Naive B cell (primary cell): ENCODE results near the gene ZSCAN25. TPM values are rescaled to one million over a fixed set of nuclear protein-coding genes. Genes with fewer than 3 reads are reported as not detected.
A peak's percentile ranks its signal among the peaks of the same experiment; 100 is the strongest.
"Not testable (repeated sequence)": the region's sequence is repeated elsewhere in the genome, so short reads cannot be mapped to it uniquely, and the experiment has no call there.

Experiments
- ATAC-seq, 2 donors: fragments of 150-1000 bp; cut with Tn5 transposase; 2 replicates each; pipeline ENCODE4 v1.10.0; 2021; ENCODE audit warnings: low read depth in 2 of 2, mild to moderate bottlenecking in 2 of 2, moderate library complexity in 2 of 2
- DNase-seq: peaks from one replicate; pipeline ENCODE4 v3.0.0; 2022
- H3K27ac Mint-ChIP-seq, 6 donors: one replicate each; pipeline ENCODE4 v1.8.0; 2020 to 2022; ENCODE audit warnings: mild to moderate bottlenecking in 6 of 6, mixed read lengths in 6 of 6, moderate library complexity in 5 of 6, inconsistent platforms in 2 of 6
- H3K27me3 Mint-ChIP-seq, 3 donors: one replicate each; pipeline ENCODE4 v1.8.0; 2021 to 2022; ENCODE audit warnings: mixed read lengths in 3 of 3, mild to moderate bottlenecking in 1 of 3
- H3K36me3 Mint-ChIP-seq, 2 donors: one replicate each; pipeline ENCODE4 v1.8.0; 2020 to 2022; ENCODE audit warnings: mixed read lengths in 2 of 2, inconsistent platforms in 1 of 2, mild to moderate bottlenecking in 1 of 2
- H3K4me1 Mint-ChIP-seq, 3 donors: one replicate each; pipeline ENCODE4 v1.8.0; 2020 to 2022; ENCODE audit warnings: mixed read lengths in 3 of 3, inconsistent platforms in 1 of 3, mild to moderate bottlenecking in 1 of 3, moderate library complexity in 1 of 3
- H3K4me3 Mint-ChIP-seq, 8 donors: one replicate each; pipeline ENCODE4 v1.8.0; 2020 to 2022; ENCODE audit warnings: mild to moderate bottlenecking in 8 of 8, mixed read lengths in 8 of 8, moderate library complexity in 8 of 8, inconsistent platforms in 2 of 8
- H3K9me3 Mint-ChIP-seq, 7 donors: one replicate each; pipeline ENCODE4 v1.8.0; 2020 to 2022; ENCODE audit warnings: mixed read lengths in 7 of 7, mild to moderate bottlenecking in 5 of 7, inconsistent platforms in 2 of 7, moderate library complexity in 1 of 7
- polyA plus RNA-seq, 6 donors: library from polyadenylated mRNA; unstranded; fragments of 300-500 nt; fragmentation: Illumina TruSeq; gene quantifications; one replicate each; pipeline ENCODE4 v1.2.3, GENCODE V29; 2021; ENCODE audit warnings: low read depth in 6 of 6

ZSCAN25 gene
- 10 to 100 TPM in 5 of 6 donors, 1 to 10 TPM in 1; 8.8 to 19.0 (median 12.1) TPM for polyA plus RNA-seq

- peak within 1 kb of the TSS; percentile 95 to 100 (median 98) for H3K4me3 Mint-ChIP-seq
Observed at GRCh38 chr7:99616359-99617191, at the start of gene ZSCAN25. TSS of gene ZSCAN25 (plus strand) at chr7:99616946. CDS start at chr7:99619607, 2,661 bp downstream.

DNA sequence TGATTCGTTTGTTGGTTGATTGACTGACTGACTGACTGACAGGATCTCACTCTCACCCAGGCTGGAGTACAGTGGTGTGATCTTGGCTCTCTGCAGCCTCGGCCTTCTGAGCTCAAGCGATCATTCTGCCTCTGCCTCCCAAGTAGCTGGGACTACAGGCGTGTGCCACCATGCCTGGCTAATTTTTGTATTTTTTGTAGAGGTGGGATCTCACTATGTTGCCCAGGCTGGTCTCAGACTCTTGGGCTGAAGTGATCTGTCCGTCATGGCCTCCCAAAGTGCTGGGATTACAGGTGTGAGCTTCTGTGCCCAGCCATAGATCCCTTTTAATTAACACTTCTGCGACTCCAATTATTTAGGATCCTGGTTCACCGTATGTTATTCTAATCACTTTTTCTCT, 48.0 kb upstream of the ZSCAN25 start:
- peak overlapping the region in 1 of 6 donors; percentile 44 for H3K27ac Mint-ChIP-seq
- H3K9me3 Mint-ChIP-seq, H3K27me3 Mint-ChIP-seq, DNase-seq, H3K4me3 Mint-ChIP-seq, ATAC-seq: not testable (repeated sequence)
- H3K36me3 Mint-ChIP-seq = peaks cover 17 to 24% of the 10 kb centered on the region in 2 donors
- peaks cover 4 to 12% (median 8%) of the 10 kb centered on the region in 3 donors for H3K4me1 Mint-ChIP-seq

More at GRCh38 chr7:99616359-99617191, at the start of gene ZSCAN25:
- peak; percentile 81 for DNase-seq
- Mint-ChIP-seq H3K27me3 (peaks cover 0 to 8% (median 0%) of the 10 kb centered on the region in 3 donors), H3K36me3 (peaks cover 8 to 12% of the 10 kb centered on the region in 2 donors), H3K27ac (peak within 1 kb of the TSS; percentile 92 to 99 (median 97)), H3K4me1 (peaks cover 35 to 43% (median 43%) of the 10 kb centered on the region in 3 donors), H3K9me3 (no peaks in the 10 kb centered on the region)
- ATAC-seq = peak; percentile 97

GRCh38 chr7:99571768-99572167, 45.0 kb upstream of the ZSCAN25 start:
- ATAC-seq (no peak), DNase-seq (no peak)
- Mint-ChIP-seq H3K4me3 (no peak overlapping the region), H3K36me3 (peaks cover 12 to 15% of the 10 kb centered on the region in 2 donors), H3K4me1 (peaks cover 0 to 4% (median 0%) of the 10 kb centered on the region in 3 donors), H3K9me3 (no peaks in the 10 kb centered on the region), H3K27ac (peak overlapping the region in 1 of 6 donors; percentile 7), H3K27me3 (no peaks in the 10 kb centered on the region)

GRCh38 chr7:99573257-99573656, 43.5 kb upstream of the ZSCAN25 start:
- H3K36me3 Mint-ChIP-seq = peaks cover 12 to 15% of the 10 kb centered on the region in 2 donors
- no peaks in the 10 kb centered on the region for H3K27me3 Mint-ChIP-seq
- DNase-seq = no peak
- H3K9me3 Mint-ChIP-seq = no peaks in the 10 kb centered on the region
- no peak overlapping the region for H3K4me3 Mint-ChIP-seq
- peaks cover 3 to 12% (median 7%) of the 10 kb centered on the region in 3 donors for H3K4me1 Mint-ChIP-seq
- peak overlapping the region in 1 of 6 donors; percentile 66 for H3K27ac Mint-ChIP-seq
- no peak for ATAC-seq

DNA sequence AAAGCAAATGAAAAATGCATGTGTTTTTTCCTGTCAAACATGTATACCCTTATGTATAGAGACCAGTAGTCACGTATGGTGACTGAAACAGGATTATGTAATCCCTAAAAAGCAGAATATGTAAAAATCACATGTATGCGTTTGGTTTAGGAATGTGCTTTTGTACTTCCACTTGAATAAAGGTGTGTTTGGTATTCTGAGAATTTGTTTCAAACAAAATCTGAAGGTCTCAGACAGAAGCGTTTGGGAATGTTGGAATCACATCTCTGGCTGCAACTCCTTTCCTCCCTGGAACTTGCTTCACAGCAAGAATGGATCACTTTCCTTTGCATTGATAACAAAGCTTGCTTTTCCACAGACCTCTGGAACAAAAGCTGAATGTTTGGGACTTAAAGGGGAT, 40.5 kb upstream of the ZSCAN25 start:
- no peak for DNase-seq
- ATAC-seq = no peak
- peaks cover 12% of the 10 kb centered on the region in 2 donors for H3K36me3 Mint-ChIP-seq
- no peak overlapping the region for H3K4me3 Mint-ChIP-seq
- peaks cover 18 to 30% (median 24%) of the 10 kb centered on the region in 3 donors for H3K4me1 Mint-ChIP-seq
- no peaks in the 10 kb centered on the region for H3K27me3 Mint-ChIP-seq
- no peaks in the 10 kb centered on the region for H3K9me3 Mint-ChIP-seq
- no peak overlapping the region for H3K27ac Mint-ChIP-seq

DNA sequence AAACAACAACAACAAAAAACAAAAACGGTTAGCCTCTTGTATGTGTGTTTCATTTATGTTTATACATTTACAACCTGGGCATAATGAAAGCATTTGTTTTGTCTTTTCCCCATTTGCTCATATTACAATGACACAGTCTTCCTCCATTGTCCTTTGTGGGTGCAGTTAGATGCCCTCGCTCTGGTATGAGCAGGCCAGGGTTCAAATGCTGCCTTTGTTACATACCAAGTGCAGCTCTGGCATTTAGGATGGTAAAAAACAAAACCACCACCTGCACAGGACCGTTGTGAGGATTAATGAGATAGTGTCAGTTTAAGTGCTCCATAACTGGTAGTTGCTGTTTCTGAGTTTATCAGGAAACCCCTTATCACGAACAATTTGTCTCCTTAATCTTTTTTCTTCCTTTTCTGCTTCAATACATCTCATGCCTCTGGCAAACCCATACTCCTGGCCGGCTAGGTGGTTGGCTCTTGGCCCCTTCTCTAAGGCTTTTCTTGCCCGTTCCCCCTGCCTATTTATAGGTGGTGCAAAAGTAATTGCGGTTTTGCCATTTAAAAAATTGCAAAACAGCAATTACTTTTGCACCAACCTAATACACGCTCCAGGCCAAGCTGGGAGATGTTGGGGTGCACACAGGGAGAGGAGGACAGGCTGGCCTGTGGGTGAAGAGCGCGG, 37.3 kb upstream of the ZSCAN25 start:
- DNase-seq (no peak), ATAC-seq (no peak)
- Mint-ChIP-seq H3K4me1 (peaks cover 18 to 27% (median 24%) of the 10 kb centered on the region in 3 donors), H3K4me3 (peak overlapping the region; percentile 86 to 96 (median 92)), H3K9me3 (no peaks in the 10 kb centered on the region), H3K36me3 (no peaks in the 10 kb centered on the region), H3K27ac (peak overlapping the region in 3 of 6 donors; percentile 28 to 60 (median 51)), H3K27me3 (peaks cover 0 to 9% (median 8%) of the 10 kb centered on the region in 3 donors)

DNA sequence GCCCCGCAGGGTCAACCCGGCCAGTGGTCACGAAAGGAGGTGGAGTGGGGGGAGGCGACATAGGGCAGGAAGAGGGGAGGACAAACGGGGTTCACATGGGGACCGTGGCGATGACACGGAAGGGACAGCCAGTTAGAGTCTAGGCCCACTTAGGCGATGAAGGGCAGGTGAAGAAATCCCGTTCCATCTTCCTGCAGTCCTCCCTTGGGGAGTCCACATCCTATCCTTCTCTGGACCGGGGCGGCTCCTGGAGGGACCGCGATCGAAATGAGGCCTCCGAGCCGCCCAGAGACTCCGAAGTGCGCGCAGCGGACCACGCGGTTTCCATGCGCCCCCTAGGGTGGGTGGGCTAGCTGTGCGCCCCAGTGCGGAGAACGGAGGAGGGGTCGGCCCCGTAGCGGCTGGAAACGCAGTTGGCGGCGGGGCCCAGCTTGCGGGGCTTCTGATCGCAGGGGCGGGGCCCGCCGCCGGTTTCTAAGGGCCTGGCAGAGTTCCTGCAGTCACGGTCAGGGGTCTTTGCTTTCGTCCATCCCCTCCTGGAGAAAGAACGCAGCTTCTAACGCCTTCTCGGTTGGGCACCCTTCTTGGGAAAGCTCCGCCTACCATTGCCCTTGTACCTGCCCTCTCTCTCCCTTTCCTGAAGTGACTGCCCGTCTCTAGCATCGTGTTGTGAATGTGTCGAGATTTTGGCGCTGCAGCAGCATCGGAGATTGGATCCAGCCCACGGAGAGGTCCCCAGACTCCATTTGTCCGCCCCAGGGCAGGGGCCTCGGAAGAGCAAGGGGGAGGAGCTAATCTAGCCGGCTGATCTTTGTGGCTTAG, 36.6 kb upstream of the ZSCAN25 start:
- Mint-ChIP-seq H3K9me3 (no peaks in the 10 kb centered on the region), H3K27ac (peak overlapping the region; percentile 65 to 94 (median 82)), H3K4me3 (peak overlapping the region; percentile 86 to 96 (median 92)), H3K36me3 (no peaks in the 10 kb centered on the region), H3K4me1 (peaks cover 18 to 27% (median 24%) of the 10 kb centered on the region in 3 donors), H3K27me3 (peaks cover 0 to 16% (median 12%) of the 10 kb centered on the region in 3 donors)
- ATAC-seq (peak; percentile 85 to 88), DNase-seq (peak; percentile 49)

GRCh38 chr7:99580778-99581332, 35.9 kb upstream of the ZSCAN25 start:
- Mint-ChIP-seq H3K4me1 (peaks cover 18 to 27% (median 24%) of the 10 kb centered on the region in 3 donors), H3K4me3 (peak overlapping the region; percentile 86 to 96 (median 92)), H3K27me3 (peaks cover 0 to 22% (median 17%) of the 10 kb centered on the region in 3 donors), H3K27ac (peak overlapping the region in 5 of 6 donors; percentile 65 to 94 (median 88))
- not testable (repeated sequence) for H3K36me3 Mint-ChIP-seq, DNase-seq, H3K9me3 Mint-ChIP-seq, ATAC-seq

DNA sequence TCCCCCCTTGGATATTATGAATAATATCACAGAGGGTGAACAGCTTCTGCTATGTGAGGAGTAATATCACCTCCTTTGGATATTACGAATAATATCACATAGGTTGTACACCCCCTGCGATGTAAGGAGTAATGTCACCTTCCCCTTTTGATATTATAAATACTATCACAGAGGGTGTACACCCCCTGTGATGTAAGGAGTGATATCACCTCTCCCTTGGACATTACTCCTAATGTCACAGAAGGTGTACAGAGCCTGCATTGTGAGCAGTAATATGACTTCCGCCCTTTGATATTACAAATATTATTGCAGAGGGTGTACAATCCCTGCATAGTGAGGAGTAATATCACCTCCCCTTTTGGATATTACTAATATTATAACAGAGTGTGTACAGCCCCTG, 27.9 kb upstream of the ZSCAN25 start:
- H3K27me3 Mint-ChIP-seq = peaks cover 4 to 48% (median 32%) of the 10 kb centered on the region in 3 donors
- no peaks in the 10 kb centered on the region for H3K4me1 Mint-ChIP-seq
- no peak for ATAC-seq

GRCh38 chr7:99594948-99595745, 21.6 kb upstream of the ZSCAN25 start:
- H3K4me3 Mint-ChIP-seq = no peak overlapping the region
- H3K27ac Mint-ChIP-seq = no peak overlapping the region
- H3K9me3 Mint-ChIP-seq = no peaks in the 10 kb centered on the region
- no peak for DNase-seq
- H3K4me1 Mint-ChIP-seq = no peaks in the 10 kb centered on the region
- H3K36me3 Mint-ChIP-seq = no peaks in the 10 kb centered on the region
- no peak for ATAC-seq
- no peaks in the 10 kb centered on the region for H3K27me3 Mint-ChIP-seq

More for the DNA sequence above, 27.9 kb upstream of the ZSCAN25 start:
- Mint-ChIP-seq H3K4me3 (no peak overlapping the region), H3K27ac (no peak overlapping the region), H3K36me3 (no peaks in the 10 kb centered on the region), H3K9me3 (no peaks in the 10 kb centered on the region)
- DNase-seq = no peak

DNA sequence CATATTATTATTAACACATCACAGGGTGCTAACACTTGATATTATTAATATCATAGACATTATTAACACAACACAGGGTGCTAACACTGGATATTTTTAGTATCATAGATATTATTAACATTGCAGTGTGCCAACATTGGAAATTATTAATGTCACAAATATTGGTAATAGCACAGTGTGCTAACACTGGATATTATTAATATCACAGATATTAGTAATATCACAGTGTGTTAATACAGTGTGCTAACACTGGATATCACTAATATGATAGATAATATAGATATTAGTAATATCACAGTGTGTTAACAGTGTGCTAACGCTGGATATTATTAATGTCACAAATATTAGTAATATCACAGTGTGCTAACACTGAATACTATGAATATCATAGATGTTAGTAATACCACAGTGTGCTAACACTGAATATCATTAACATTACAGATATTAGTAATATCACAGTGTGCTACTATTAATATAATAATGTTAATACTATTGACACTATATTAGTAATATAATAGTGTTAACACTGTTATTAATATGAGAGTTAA, 20.3 kb upstream of the ZSCAN25 start:
- no peak overlapping the region for H3K27ac Mint-ChIP-seq
- DNase-seq = no peak
- no peak overlapping the region for H3K4me3 Mint-ChIP-seq
- H3K4me1 Mint-ChIP-seq = no peaks in the 10 kb centered on the region
- no peaks in the 10 kb centered on the region for H3K9me3 Mint-ChIP-seq
- ATAC-seq = no peak
- H3K36me3 Mint-ChIP-seq = no peaks in the 10 kb centered on the region
- H3K27me3 Mint-ChIP-seq = no peaks in the 10 kb centered on the region
